Measurements from ENCODE around the gene ITGAE. TPM values are rescaled to one million over a fixed set of nuclear protein-coding genes. Genes with fewer than 3 reads are reported as not detected.
A peak's percentile ranks its signal among the peaks of the same experiment; 100 is the strongest.

Gene ITGAE
- total and polyA plus RNA-seq, 10 of the 15 experiments (the other 5 are each of a cell fraction or from before 2014, with no cell fraction given): 13.1 to 161 (median 34.8) TPM

- TF ChIP-seq E4F1 (IDR thresholded peaks at IDR 0.05; ENCODE audit: borderline replicate concordance, partially characterized antibody) (no peak), SREBF2 (IDR thresholded peaks at IDR 0.05; ENCODE audit: low read length) (no peak), NBN (IDR thresholded peaks at IDR 0.05) (peak; percentile 99), RBBP5 (conservative IDR thresholded peaks at IDR 0.05) (no peak), HDAC6 (IDR thresholded peaks at IDR 0.05; ENCODE audit: unreplicated experiment) (no peak), STAT3 (IDR thresholded peaks at IDR 0.05; ENCODE audit: low read depth, low read length) (no peak), PML (IDR thresholded peaks at IDR 0.05; ENCODE audit: low read length) (peak; percentile 58; the same call in 1 of the 2 replicates), SKIL (IDR thresholded peaks at IDR 0.05; ENCODE audit: low read depth, poor library complexity, severe bottlenecking) (peak; percentile 98), TBL1XR1 (IDR thresholded peaks at IDR 0.05; ENCODE audit: low read depth, low read length) (peak; percentile 41; the same call in 1 of the 2 replicates), KAT2A (conservative IDR thresholded peaks at IDR 0.05; ENCODE audit: control insufficient read depth, low read depth, low read length) (no peak), HDGF (IDR thresholded peaks at IDR 0.05) (no peak), MYC (IDR thresholded peaks at IDR 0.05; ENCODE audit: insufficient read depth, insufficient read length, insufficient replicate concordance, low read length, severe bottlenecking) (no peak), ZSCAN29 (IDR thresholded peaks at IDR 0.05) (peak; percentile 92), RCOR1 (conservative IDR thresholded peaks at IDR 0.05; ENCODE audit: low read depth, low read length) (peak; percentile 67; the same call in 1 of the 2 replicates), BMI1 (IDR thresholded peaks at IDR 0.05; ENCODE audit: borderline replicate concordance) (peak; percentile 84), SMAD1 (IDR thresholded peaks at IDR 0.05; ENCODE audit: low read depth, partially characterized antibody) (peak; percentile 69), NFYA (IDR thresholded peaks at IDR 0.05; ENCODE audit: borderline replicate concordance, low read depth, low read length) (no peak), POLR2A (IDR thresholded peaks at IDR 0.05; ENCODE audit: low read depth, low read length) (no peak), SMC3 (IDR thresholded peaks at IDR 0.05; ENCODE audit: borderline replicate concordance, low read length) (no peak), IRF5 (IDR thresholded peaks at IDR 0.05; ENCODE audit: borderline replicate concordance) (no peak), SMAD5 (IDR thresholded peaks at IDR 0.05; ENCODE audit: low read depth) (no peak), ZNF274 (IDR thresholded peaks at IDR 0.05; ENCODE audit: insufficient read depth, insufficient read length) (no peak), CHD2 (IDR thresholded peaks at IDR 0.05; ENCODE audit: borderline replicate concordance, low read depth, low read length) (peak; percentile 65; the same call in 1 of the 2 replicates), MYB (IDR thresholded peaks at IDR 0.05; ENCODE audit: borderline replicate concordance, low read depth, low read length) (no peak), NFIC (IDR thresholded peaks at IDR 0.05; ENCODE audit: low read depth, low read length) (peak; percentile 93)
- TF ChIP-seq, protein P1, sequence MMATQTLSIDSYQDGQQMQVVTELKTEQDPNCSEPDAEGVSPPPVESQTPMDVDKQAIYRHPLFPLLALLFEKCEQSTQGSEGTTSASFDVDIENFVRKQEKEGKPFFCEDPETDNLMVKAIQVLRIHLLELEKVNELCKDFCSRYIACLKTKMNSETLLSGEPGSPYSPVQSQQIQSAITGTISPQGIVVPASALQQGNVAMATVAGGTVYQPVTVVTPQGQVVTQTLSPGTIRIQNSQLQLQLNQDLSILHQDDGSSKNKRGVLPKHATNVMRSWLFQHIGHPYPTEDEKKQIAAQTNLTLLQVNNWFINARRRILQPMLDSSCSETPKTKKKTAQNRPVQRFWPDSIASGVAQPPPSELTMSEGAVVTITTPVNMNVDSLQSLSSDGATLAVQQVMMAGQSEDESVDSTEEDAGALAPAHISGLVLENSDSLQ (IDR thresholded peaks at IDR 0.05): peak; percentile 31; the same call in 1 of the 2 replicates
Measured at GRCh38 chr17:3710951-3711383, 90.0 kb downstream of the ITGAE start (continued).

All from GM12878 (cell line).